ENCODE measurements around the gene ICOS. TPM values are rescaled to one million over a fixed set of nuclear protein-coding genes. Genes with fewer than 3 reads are reported as not detected.

Gene ICOS
- total RNA-seq, 1 experiment from 2014 or later: not detected

DNA sequence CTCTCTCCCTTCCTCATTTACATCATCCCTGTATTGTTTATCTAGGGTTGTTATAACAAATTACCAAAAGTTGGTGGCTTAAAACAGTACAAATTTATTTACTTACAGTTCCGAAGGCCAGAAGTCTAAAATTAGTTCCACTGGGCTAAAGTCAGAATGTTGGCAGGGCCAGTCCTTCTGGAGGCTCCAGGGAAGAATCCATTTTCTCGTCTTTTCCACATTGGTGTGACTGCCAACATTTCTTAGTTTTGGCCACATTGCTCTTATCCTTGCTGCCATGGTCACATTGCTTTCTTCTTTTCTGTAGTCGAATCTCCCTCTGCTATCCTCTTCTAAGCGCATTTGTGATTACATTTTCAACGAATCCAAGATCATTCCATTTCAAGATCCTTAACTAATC, 34.7 kb downstream of the ICOS start:
- ChIA-PET POLR2A (ENCODE audit: unreplicated experiment) (no interaction called here), CTCF (no interaction called here)
- TF ChIP-seq, protein P1, sequence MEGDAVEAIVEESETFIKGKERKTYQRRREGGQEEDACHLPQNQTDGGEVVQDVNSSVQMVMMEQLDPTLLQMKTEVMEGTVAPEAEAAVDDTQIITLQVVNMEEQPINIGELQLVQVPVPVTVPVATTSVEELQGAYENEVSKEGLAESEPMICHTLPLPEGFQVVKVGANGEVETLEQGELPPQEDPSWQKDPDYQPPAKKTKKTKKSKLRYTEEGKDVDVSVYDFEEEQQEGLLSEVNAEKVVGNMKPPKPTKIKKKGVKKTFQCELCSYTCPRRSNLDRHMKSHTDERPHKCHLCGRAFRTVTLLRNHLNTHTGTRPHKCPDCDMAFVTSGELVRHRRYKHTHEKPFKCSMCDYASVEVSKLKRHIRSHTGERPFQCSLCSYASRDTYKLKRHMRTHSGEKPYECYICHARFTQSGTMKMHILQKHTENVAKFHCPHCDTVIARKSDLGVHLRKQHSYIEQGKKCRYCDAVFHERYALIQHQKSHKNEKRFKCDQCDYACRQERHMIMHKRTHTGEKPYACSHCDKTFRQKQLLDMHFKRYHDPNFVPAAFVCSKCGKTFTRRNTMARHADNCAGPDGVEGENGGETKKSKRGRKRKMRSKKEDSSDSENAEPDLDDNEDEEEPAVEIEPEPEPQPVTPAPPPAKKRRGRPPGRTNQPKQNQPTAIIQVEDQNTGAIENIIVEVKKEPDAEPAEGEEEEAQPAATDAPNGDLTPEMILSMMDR (conservative IDR thresholded peaks at IDR 0.05): no peak
- TF ChIP-seq EZH2 (IDR thresholded peaks at IDR 0.05; ENCODE audit: low read depth): no peak
- no peaks in the 10 kb centered on the region for H4K20me1 ChIP-seq (ENCODE audit: insufficient read depth)
- H3F3A ChIP-seq (ENCODE audit: insufficient read depth, low read depth): no peaks in the 10 kb centered on the region
- no peak overlapping the region for H3K27ac ChIP-seq
- H3K79me2 ChIP-seq (ENCODE audit: low read depth): no peaks in the 10 kb centered on the region
- BruUV-seq (replicated peaks): no TSS peak
- H3K4me2 ChIP-seq: no peak overlapping the region
- no peak for DNase-seq
- H3K9me2 ChIP-seq (ENCODE audit: insufficient read depth): no peaks in the 10 kb centered on the region
- H3K36me3 ChIP-seq (ENCODE audit: low read depth): no peaks in the 10 kb centered on the region
- no peak overlapping the region for H3K4me3 ChIP-seq
- H2AFZ ChIP-seq: no peak overlapping the region
- peaks cover 29% of the 10 kb centered on the region for H3K27me3 ChIP-seq (ENCODE audit: insufficient read depth, low read depth)
- intact Hi-C loops (cut with micrococcal nuclease; ENCODE audit: unreplicated experiment): no loop called here
- H3K9me3 ChIP-seq (ENCODE audit: insufficient read depth, low read depth): no peaks in the 10 kb centered on the region
- no peaks in the 10 kb centered on the region for H3K4me1 ChIP-seq (replicated peaks; ENCODE audit: insufficient read depth)

DNA sequence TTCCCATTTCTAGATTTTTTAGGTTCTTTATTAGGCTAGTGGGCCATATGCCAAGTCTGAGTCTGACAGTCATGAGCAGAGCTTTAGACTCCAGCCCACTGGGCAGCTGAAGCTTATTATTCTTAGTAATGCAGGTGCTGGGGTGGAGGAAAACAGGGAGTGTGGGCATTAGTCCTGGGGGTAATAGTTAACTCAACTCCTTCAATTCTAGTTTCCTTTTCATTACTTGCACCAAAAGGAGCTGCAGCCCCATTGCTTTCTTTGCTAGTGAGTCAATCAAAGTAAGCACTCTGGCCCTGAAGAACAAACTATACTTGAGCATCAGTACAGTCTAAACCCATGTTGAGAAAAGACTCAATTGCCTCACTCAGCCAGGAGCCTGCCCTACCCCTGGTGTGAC, 35.5 kb downstream of the ICOS start:
- TF ChIP-seq, protein P1 (conservative IDR thresholded peaks at IDR 0.05): no peak
- no peak for TF ChIP-seq EZH2 (IDR thresholded peaks at IDR 0.05; ENCODE audit: low read depth)
- intact Hi-C loops (cut with micrococcal nuclease; ENCODE audit: unreplicated experiment): no loop called here
- Histone ChIP-seq H3K79me2 (ENCODE audit: low read depth) (no peaks in the 10 kb centered on the region), H3K9me3 (ENCODE audit: insufficient read depth, low read depth) (no peaks in the 10 kb centered on the region), H3K4me3 (no peak overlapping the region), H4K20me1 (ENCODE audit: insufficient read depth) (no peaks in the 10 kb centered on the region), H3K27me3 (ENCODE audit: insufficient read depth, low read depth) (peaks cover 29% of the 10 kb centered on the region), H3K4me2 (no peak overlapping the region), H2AFZ (no peak overlapping the region), H3K36me3 (ENCODE audit: low read depth) (no peaks in the 10 kb centered on the region), H3K4me1 (replicated peaks; ENCODE audit: insufficient read depth) (no peaks in the 10 kb centered on the region), H3K27ac (no peak overlapping the region), H3K9me2 (ENCODE audit: insufficient read depth) (no peaks in the 10 kb centered on the region), H3F3A (ENCODE audit: insufficient read depth, low read depth) (no peaks in the 10 kb centered on the region)
- DNase-seq: no peak
- CTCF ChIA-PET: no interaction called here
- no TSS peak for BruUV-seq (replicated peaks)
- POLR2A ChIA-PET (ENCODE audit: unreplicated experiment): no interaction called here

DNA sequence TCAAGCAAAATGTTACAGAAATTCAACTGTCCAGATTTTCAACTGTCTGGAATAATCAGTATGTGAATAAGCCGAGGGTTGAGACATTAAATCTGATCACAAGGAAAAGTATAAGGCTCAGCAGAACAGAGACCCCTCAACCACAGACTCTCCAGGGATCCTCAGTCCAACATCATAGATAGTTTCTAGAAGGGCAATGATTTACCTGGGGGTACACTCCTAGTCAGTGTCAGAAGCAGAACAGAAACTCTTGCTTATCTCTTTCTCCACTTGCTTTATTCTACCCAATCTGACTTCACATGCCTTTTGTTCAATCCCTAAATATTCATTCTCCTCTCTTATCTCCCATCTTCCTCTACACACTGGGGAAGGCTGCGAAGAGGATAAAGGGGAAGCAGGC, 36.4 kb downstream of the ICOS start:
- BruUV-seq (replicated peaks): no TSS peak
- H3K9me2 ChIP-seq (ENCODE audit: insufficient read depth): no peaks in the 10 kb centered on the region
- ChIA-PET CTCF (no interaction called here), POLR2A (ENCODE audit: unreplicated experiment) (no interaction called here)
- no peak for DNase-seq
- H2AFZ ChIP-seq: no peak overlapping the region
- no peak for TF ChIP-seq EZH2 (IDR thresholded peaks at IDR 0.05; ENCODE audit: low read depth)
- TF ChIP-seq, protein P1 (conservative IDR thresholded peaks at IDR 0.05): no peak
- no peak overlapping the region for H3K4me2 ChIP-seq
- intact Hi-C loops (cut with micrococcal nuclease; ENCODE audit: unreplicated experiment): no loop called here
- peaks cover 29% of the 10 kb centered on the region for H3K27me3 ChIP-seq (ENCODE audit: insufficient read depth, low read depth)
- no peaks in the 10 kb centered on the region for H3K79me2 ChIP-seq (ENCODE audit: low read depth)
- no peak overlapping the region for H3K27ac ChIP-seq
- H3F3A ChIP-seq (ENCODE audit: insufficient read depth, low read depth): no peaks in the 10 kb centered on the region
- no peaks in the 10 kb centered on the region for H3K9me3 ChIP-seq (ENCODE audit: insufficient read depth, low read depth)
- no peaks in the 10 kb centered on the region for H4K20me1 ChIP-seq (ENCODE audit: insufficient read depth)
- H3K36me3 ChIP-seq (ENCODE audit: low read depth): no peaks in the 10 kb centered on the region
- no peaks in the 10 kb centered on the region for H3K4me1 ChIP-seq (replicated peaks; ENCODE audit: insufficient read depth)
- H3K4me3 ChIP-seq: no peak overlapping the region

All from PC-9 (cell line).